ENCODE measurements around the gene SMAD7. TPM values are rescaled to one million over a fixed set of nuclear protein-coding genes. Genes with fewer than 3 reads are reported as not detected.

The SMAD7 gene
- total RNA-seq, 2 donors from 2014 or later = 23.3 to 44.5 TPM

DNA sequence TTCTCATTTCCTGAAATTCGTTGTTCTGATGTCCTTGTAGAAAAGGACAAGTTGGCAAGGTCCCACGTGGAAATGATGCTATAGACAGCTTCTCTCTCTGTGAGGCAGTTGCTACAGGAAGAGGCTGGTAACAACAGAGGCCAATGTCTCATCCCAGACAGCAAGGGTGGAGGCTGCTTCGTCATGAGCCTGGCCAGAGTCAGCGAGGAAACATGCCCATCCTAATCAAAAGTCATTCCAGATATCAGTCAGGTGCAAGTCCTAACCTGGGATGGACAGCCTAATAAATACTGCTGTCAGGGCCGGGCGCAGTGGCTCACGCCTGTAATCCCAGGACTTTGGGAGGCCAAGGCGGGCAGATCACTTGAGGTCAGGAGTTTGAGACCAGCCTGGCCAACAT lies 6.4 kb upstream of the SMAD7 start:
- WGBS, 2 donors = 63 to 64% methylated on average over 6 to 8 of the region's 8 CpGs
- no peak overlapping the region for H3K4me3 ChIP-seq
- peaks cover 8% of the 10 kb centered on the region for H3K4me1 ChIP-seq
- ATAC-seq = no peak
- H3K27me3 ChIP-seq = no peaks in the 10 kb centered on the region
- TF ChIP-seq, protein P1, sequence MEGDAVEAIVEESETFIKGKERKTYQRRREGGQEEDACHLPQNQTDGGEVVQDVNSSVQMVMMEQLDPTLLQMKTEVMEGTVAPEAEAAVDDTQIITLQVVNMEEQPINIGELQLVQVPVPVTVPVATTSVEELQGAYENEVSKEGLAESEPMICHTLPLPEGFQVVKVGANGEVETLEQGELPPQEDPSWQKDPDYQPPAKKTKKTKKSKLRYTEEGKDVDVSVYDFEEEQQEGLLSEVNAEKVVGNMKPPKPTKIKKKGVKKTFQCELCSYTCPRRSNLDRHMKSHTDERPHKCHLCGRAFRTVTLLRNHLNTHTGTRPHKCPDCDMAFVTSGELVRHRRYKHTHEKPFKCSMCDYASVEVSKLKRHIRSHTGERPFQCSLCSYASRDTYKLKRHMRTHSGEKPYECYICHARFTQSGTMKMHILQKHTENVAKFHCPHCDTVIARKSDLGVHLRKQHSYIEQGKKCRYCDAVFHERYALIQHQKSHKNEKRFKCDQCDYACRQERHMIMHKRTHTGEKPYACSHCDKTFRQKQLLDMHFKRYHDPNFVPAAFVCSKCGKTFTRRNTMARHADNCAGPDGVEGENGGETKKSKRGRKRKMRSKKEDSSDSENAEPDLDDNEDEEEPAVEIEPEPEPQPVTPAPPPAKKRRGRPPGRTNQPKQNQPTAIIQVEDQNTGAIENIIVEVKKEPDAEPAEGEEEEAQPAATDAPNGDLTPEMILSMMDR (IDR thresholded peaks at IDR 0.05) = no peak
- no peak for TF ChIP-seq POLR2A (IDR thresholded peaks at IDR 0.05)
- DNase-seq = no peak
- H3K36me3 ChIP-seq (replicated peaks in 1 of 2; ENCODE audit: insufficient read depth in 1 of 2, low read depth in 2 of 2) = no peaks in the 10 kb centered on the region
- no peaks in the 10 kb centered on the region for H3K9me3 ChIP-seq
- H3K27ac ChIP-seq = no peak overlapping the region
- intact Hi-C loops (cut with DNase I) = no loop called here

DNA sequence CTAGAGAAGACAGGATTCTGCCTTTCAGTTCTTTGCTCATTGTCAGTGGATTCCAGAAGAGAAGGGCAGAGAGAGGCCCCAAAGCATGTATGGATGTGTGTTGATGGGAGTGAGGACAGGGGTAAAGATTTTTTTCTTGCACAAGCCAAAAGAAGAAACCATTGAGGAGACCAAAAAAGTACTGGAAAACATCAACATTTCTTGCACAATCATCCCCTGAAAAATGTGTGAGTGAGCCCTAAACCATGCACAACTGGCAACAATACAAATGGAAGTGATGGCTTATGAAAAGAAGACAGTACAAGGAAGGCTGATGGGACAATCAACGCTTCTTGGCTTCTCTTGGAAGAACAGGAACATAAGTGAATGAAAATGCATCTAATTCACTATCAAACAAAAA lies 5.6 kb upstream of the SMAD7 start:
- no peak overlapping the region for H3K4me3 ChIP-seq
- DNase-seq = no peak
- H3K4me1 ChIP-seq = peaks cover 8% of the 10 kb centered on the region
- H3K36me3 ChIP-seq (replicated peaks in 1 of 2; ENCODE audit: insufficient read depth in 1 of 2, low read depth in 2 of 2) = no peaks in the 10 kb centered on the region
- H3K27me3 ChIP-seq = no peaks in the 10 kb centered on the region
- peak overlapping the region in 3 of 4 donors; percentile 33 to 69 (median 63) for H3K27ac ChIP-seq
- intact Hi-C loops (cut with DNase I) = no loop called here
- TF ChIP-seq POLR2A (IDR thresholded peaks at IDR 0.05) = no peak
- TF ChIP-seq, protein P1 (IDR thresholded peaks at IDR 0.05) = no peak
- ATAC-seq = no peak
- 74 to 88% methylated on average over 1 of the region's 1 CpG for WGBS, 2 donors
- H3K9me3 ChIP-seq = no peaks in the 10 kb centered on the region

DNA sequence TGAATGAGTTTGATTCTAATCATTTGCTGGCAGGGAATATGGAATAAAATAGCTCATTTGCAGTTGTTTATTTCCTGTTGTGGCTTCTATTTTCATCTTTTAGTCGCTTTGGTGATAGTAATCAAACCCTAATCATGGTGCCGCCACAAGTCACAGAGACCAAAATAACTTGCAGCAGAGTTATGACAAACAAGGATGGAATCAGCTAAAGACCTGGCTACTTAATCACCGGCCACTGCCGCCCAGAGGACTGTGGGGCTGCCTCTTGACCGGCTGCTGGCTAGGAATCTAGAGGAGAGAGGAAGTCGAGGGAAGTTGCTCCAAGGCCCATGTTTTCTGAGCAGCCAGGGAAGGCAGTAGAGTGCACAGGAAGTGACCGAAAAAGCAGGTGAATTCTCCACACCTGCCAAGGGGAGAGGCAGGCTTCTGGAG lies 5.1 kb upstream of the SMAD7 start:
- DNase-seq = peak; percentile 24 to 56 (median 42)
- Histone ChIP-seq H3K27me3 (no peaks in the 10 kb centered on the region), H3K36me3 (replicated peaks in 1 of 2; ENCODE audit: insufficient read depth in 1 of 2, low read depth in 2 of 2) (no peaks in the 10 kb centered on the region), H3K4me3 (no peak overlapping the region), H3K4me1 (peaks cover 8% of the 10 kb centered on the region), H3K27ac (peak overlapping the region in 3 of 4 donors; percentile 33 to 69 (median 63)), H3K9me3 (no peaks in the 10 kb centered on the region)
- WGBS, 2 donors = 40 to 51% methylated on average over 7 of the region's 7 CpGs
- ATAC-seq = no peak
- intact Hi-C loops (cut with DNase I) = no loop called here
- TF ChIP-seq, protein P1 (IDR thresholded peaks at IDR 0.05) = peak in 1 of 7 experiments; percentile 6
- no peak for TF ChIP-seq POLR2A (IDR thresholded peaks at IDR 0.05)

DNA sequence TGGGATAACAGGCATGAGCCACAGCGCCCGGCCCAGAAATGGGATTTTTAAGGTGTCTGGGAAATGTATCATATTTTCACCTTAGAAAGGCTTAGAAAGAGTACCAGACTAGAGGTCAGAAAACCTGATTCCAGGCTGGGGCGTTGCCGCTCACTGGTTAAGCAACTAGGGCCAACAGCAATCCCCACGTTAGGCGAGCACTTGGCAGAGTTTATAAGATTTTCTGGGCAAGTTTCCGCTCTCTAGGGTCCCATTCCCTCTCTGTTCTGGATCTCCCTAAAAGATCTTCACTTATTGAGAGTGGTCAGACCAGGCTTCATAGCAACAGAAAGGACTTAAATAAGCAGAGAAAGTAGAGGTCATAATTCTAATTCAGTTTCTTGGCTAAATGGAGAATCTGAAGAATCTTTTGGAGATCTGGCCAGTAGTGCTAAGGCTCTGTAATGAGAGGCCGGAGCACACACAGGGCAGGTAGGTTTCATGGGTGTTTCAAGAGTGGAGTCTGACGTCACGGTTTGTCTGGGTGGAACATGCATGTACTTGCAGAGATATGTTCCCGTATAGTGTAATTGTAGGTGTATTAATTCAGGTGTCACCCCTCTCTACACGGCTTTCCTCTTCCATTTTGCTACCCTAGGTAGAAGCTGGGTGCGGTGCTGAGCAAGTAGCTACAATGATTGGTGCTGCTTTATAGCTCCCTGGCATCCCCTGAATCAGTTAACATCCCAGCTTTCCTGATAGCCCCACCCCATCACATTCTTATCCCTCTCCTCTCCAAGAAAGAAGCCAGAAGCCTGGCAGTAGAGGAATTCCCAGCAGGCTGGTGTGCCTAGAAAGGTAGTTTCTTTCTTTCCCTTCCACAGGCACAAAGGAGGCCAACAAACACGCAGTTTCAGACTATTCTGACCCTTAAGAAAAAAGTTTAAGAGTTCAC lies 4.4 kb upstream of the SMAD7 start:
- Histone ChIP-seq H3K4me3 (no peak overlapping the region), H3K27ac (peak overlapping the region in 3 of 4 donors; percentile 33 to 69 (median 63)), H3K27me3 (no peaks in the 10 kb centered on the region), H3K4me1 (peaks cover 8% of the 10 kb centered on the region), H3K9me3 (no peaks in the 10 kb centered on the region), H3K36me3 (replicated peaks in 1 of 2; ENCODE audit: insufficient read depth in 1 of 2, low read depth in 2 of 2) (no peaks in the 10 kb centered on the region)
- TF ChIP-seq POLR2A (IDR thresholded peaks at IDR 0.05) = no peak
- TF ChIP-seq, protein P1 (IDR thresholded peaks at IDR 0.05) = no peak
- DNase-seq (no peak), ATAC-seq (no peak)
- 87 to 91% methylated on average over 14 of the region's 14 CpGs for WGBS, 2 donors
- intact Hi-C loops (cut with DNase I) = no loop called here

All from body of pancreas (tissue), 4 donors.